HG03175 (cell line): Measurements from ENCODE around the gene LEMD1.

ENCODE experiments used
- ATAC-seq: cut with Tn5 transposase; IDR thresholded peaks from one replicate; pipeline ENCODE4 v1.9.1; 2021; ENCODE audit warnings: mild to moderate bottlenecking, moderate library complexity; ENCODE audit not compliant: unreplicated experiment

Gene LEMD1, protein sequence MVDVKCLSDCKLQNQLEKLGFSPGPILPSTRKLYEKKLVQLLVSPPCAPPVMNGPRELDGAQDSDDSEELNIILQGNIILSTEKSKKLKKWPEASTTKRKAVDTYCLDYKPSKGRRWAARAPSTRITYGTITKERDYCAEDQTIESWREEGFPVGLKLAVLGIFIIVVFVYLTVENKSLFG

DNA sequence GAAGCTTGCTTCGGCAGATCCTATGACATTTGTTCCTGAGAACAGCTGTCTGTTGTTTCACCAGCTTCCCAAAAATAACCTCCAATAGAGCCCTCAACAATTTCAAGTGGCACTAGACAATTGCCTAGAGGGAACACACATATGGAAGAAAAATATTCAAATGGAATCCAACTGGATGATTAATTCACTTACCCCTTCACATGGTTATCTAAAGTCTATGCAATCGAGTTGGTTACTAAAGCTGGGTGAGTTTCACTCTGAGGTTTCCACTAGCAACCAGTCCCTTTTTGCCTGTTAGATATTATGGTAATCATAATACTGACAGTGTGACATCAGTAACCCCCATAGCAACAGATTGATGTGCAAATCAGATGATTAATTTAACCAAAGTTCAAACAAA, at the start of gene LEMD1:
Gene LEMD1, minus strand, starts transcription at position 259 of the 400 bp plus-strand sequence. CDS start 1,520 bp downstream, outside the sequence.
- ATAC-seq, result no peak

DNA sequence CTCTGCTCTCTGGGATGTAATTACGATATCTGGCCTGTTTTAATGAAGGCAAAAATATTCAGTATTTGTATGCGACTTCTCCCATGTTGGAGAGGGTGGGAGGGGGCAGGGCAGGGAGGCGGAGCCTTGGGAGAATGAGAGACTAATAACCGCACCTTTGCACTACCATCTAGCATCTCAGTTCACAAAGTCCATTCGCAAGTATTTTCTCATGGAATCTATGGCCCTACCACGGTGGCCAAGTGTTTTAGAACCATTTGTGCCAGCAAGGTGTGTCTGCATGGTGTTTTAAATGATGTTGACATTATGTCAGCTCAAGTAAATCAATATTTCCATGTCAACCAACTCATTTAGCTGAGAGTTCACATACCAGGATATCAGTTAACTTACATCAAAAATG, 48.3 kb upstream of the LEMD1 start:
- no peak for ATAC-seq

GRCh38 chr1:205466595-205467220, 44.9 kb upstream of the LEMD1 start:
- ATAC-seq, result no peak

DNA sequence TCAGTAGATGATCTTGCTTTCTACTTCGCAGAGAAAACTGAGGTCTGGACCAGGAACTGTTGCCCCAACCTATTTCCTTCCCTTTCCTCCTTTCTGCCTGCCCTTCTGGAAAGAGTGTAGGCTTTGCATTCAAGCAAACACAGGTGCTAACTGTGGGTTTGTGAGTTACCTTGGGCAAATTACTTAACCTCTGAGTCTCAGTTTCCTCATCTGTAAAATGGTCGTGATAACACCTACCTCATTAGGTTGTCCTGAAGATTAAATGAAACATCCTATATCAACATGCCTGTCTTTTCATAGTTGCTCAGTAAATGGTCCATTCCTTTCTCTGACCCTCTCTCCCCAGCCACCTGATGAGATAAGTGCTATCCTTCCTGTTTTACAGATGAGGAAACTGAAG, 43.5 kb upstream of the LEMD1 start:
- no peak for ATAC-seq

DNA sequence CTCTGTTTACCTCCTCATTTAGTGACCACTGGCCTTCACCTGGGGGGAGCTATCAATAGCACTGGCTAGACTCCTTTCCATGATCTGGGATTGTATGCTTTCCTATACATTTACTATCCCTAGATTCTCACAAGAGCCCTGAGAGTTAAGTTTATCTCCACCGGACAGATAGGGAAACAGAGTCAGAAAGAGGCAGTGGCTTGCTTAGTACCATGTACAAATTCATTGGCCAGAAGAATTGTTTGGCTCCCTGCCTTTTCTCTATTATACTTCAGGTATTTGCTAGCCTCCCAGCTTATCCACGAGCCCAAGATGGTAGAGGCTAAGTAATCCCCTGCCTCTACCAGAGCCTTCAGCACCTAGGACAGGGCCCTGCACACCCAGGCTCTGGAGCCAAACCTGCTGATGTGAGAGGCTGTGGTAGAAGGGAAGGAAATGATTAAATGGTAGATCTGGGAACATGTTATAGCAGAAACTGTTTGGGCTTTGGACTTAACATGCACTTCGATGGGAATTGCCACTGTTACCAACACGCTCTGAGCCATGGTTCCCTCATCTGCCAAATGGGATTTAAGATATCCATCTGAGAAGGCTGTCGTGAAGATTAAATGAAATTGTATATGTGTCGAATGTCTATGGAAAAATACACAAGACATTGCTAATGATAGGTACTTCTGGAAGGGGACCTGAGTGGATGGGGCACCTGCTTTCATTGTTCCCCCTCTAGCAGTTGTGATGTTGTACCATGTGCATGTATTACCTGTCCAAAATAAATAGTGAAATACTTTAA, 37.1 kb upstream of the LEMD1 start:
- no peak for ATAC-seq

DNA sequence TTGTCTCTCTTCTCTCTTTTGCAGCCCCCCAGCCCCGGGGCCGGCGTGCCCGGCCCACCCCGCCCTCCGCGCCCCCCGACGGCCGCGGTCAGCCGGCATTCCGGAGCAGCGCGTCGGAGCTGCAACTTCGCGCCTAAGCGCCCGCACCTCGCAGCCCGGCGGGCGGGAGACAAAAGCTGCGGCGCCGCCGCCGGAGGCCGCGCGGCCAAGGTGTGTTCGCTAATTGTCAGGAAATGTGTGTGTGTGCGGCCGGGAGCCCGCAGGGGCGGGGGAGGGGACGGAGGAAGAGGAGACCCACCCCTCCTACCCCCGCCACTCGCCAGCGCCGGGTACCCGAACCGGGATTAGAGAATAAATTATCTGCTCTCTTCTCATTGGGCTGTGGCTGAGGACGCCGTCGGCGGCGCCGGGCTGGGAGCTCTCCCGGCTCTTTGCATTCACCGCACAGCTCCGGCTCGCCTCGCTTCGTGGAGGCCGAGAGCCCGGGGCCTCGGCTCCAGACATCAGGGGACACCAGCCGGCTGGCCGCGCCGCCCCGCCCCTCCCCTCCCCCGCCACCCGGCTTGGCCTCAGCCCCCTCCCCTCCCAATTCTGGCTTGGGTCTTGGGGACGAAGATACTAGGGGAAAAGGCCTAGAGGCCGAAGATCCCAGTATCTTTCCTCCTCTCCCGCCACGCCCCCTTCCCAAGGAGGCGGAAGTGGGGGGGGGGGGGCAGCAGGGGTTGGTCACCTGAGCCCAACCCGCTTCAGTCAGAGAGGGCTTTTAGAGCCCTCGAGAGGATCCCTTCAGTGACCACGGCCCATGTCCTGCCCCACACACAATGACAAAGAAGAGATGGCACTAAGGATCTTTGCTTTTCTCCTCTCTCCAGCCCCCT, 35.3 kb upstream of the LEMD1 start:
- no peak for ATAC-seq

- ATAC-seq, result no peak
Observed at GRCh38 chr1:205456383-205456867, 34.6 kb upstream of the LEMD1 start.

- ATAC-seq, result no peak
Observed at GRCh38 chr1:205455581-205456382, 33.9 kb upstream of the LEMD1 start, which contains the start of gene BLACAT1. BLACAT1 (minus strand) TSS chr1:205456045.

DNA sequence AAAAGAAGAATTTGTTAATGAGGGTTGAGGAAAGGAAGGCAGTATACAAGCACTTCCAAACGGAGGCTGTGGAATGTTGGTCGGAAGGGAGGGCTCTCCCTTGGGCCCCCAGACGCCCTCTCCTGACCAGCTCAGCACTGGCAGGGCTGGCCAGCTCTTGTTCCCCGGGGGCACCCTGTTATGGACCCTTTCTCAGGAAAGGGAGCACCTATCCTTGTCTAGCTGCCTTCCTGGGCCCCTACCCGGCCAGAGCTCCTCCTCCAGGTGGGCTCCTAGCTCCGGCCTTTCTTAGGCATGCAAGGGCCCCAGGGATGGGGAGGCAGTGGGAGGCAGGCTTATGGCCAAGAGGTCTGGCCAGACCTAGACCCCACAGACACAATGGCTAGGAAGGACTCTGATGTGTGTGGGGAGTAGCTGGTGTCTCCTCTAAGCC, 33.1 kb upstream of the LEMD1 start:
- no peak for ATAC-seq

GRCh38 chr1:205453466-205453865, 31.6 kb upstream of the LEMD1 start:
- no peak for ATAC-seq

GRCh38 chr1:205452933-205453332, 31.1 kb upstream of the LEMD1 start:
- no peak for ATAC-seq

DNA sequence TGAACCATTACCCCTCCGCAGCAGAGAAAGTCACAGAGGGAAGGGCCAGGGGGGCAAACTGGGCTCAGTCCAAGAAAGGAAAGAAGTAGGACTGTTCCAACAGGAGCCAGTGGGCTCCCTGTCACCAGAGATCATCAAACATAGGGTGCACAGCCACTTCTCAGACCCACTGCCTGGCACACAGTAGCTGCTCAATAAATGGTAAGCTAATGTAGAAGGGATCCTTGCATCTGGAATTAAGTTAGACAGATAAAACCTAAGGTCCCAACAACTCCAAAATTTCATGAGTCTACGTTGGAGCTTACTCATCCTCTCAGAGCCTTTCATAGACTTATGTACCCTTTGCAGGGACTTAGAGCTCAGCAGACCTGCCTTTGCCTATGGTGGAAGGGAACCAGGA, 30.5 kb upstream of the LEMD1 start:
- ATAC-seq, result no peak

GRCh38 chr1:205451759-205452164, 29.9 kb upstream of the LEMD1 start:
- no peak for ATAC-seq

DNA sequence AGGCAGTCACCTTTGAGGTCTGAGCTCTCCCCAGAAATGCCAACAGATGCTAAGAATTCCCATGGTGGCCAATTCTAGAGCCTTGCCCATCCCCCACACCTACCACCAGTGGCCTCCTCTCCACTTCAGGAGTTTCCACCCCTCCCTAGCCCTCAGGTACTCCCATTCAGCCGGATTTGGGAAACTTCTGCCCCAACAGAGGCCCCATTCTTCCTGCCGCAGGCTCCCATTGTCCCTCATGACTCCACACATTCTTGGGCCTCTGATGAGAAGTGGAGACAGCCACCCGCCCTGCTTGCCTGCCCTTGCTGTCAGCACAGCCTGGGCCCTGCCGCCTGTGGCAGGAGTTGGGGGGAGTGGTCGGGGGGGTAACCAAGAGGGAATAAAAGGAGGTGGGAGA, 29.3 kb upstream of the LEMD1 start:
- ATAC-seq, result no peak

DNA sequence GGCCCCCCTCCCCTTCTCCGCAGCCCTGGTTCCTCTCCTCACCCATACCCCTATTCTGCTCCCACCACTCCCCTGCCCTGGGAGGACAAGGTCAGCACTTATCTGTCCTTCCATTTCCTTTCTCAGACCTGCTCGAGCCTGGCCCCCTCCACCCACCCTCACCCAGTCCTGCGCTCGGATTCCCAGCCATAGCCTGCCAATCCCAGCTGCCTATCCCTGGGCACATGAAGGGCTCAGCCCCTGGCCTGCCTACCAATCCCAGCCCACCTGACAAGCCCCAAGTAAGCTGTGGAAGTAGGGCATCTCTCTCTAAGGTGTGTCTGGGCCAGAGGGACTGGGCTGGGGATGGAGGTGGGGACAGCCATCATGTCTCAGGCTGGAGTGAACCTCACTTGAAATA, 28.6 kb upstream of the LEMD1 start:
- no peak for ATAC-seq

DNA sequence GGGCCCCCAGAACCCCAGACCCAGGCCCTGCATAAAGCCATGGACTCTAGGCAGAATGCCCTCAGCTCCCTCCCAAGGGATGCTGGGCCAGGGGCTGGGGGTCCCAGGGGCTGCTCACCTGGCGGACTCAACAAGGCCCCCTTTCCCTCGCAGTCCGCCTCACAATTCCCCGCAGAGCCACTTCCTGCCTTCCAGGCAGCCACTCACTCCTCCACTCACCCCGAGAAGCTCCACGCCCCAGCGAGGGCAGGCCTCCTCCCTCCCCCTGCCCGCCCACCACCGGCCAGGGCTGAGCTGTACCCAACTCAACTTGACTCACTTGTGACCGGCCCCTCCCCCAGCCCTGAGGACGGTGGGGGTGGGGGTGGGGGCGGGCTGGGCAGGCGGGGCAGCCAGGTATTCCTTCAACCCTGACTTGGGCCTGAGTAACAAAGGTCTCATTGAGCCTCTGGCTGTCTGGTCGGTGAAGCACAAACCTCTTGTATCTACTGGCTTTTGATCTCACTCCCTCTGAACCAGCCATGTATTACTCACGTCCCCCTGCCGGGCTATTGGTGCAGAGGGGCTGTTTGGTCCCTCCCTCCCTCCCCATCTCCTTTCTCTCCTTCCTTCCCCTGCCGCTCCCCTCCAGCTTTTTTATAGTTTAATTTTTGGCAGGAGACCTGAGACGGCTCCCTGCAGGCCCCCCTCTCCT, 28.0 kb upstream of the LEMD1 start:
- ATAC-seq, result no peak

- no peak for ATAC-seq
Observed at GRCh38 chr1:205449254-205449749, 27.4 kb upstream of the LEMD1 start.

DNA sequence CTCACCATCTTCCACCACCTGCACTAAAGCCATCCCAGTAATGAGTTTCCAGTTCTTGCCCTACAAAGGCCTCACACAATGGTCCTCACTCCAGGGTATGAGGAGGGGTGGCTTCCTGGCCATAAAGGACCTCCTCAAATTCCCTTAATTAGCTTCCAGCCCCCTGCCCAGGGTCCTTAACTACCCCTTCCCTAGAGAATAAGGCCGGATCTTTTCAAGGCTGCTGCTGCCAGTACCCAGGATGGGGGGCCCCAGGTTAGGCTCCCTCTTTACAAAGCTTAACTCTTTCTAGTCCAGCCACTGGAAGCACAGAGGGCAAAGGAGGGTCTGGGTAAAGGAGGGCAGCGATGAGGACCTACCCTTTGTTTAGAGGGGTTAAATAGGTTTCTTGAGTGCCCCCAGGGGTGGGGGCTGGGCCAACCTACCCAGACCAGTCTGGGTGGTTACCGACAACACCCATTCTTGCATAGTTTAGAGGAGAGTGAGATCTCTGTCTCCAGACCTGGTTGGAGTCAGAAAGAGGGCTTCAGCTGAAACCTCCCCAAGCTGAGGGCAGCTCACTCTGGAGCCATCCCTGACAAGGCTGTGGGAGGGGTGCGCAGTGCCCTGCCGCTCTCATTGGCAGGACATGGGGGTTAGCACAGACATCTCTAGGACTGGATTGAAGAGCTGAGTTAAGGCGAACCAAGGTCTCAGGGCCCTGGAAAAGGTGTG, 26.8 kb upstream of the LEMD1 start:
- no peak for ATAC-seq
